IPS DF 6.9 (cell line): ENCODE results near the gene BAZ2A.

Experiments
- DNase-seq: peaks from one replicate; pipeline ENCODE4 v3.0.0-alpha.2; 2013; ENCODE audit warnings: low read depth, low spot score
- H3K27ac ChIP-seq: one replicate; pipeline ENCODE4 v1.5.1; 2013; ENCODE audit warnings: low read length, control low read depth
- H3K27me3 ChIP-seq: 2 replicates; pipeline ENCODE4 v1.6.1; 2013; ENCODE audit warnings: mild to moderate bottlenecking, low read length; ENCODE audit not compliant: control insufficient read depth, insufficient read depth
- H3K36me3 ChIP-seq: 2 replicates; pipeline ENCODE4 v1.6.1; 2013; ENCODE audit warnings: low read length; ENCODE audit not compliant: control insufficient read depth, insufficient read depth
- H3K4me1 ChIP-seq: 2 replicates; pipeline ENCODE4 v1.6.1; 2013; ENCODE audit warnings: low read length; ENCODE audit not compliant: control insufficient read depth, insufficient read depth
- H3K4me3 ChIP-seq: 2 replicates; pipeline ENCODE4 v1.5.1; 2013; ENCODE audit warnings: mild to moderate bottlenecking, low read length
- H3K9me3 ChIP-seq: 2 replicates; pipeline ENCODE4 v1.6.1; 2013; ENCODE audit warnings: low read length, inconsistent platforms; ENCODE audit not compliant: control insufficient read depth, insufficient read depth
- WGBS: extraction: QIAGEN DNeasy Blood & Tissue Kit; methylation state at CpG from one replicate; pipeline ENCODE4 v1.1.7; 2013; ENCODE audit warnings: mixed read lengths, missing lambda C conversion rate; ENCODE audit not compliant: insufficient read length, insufficient coverage; 5-methylcytosine and 5-hydroxymethylcytosine counted together

BAZ2A gene

DNA sequence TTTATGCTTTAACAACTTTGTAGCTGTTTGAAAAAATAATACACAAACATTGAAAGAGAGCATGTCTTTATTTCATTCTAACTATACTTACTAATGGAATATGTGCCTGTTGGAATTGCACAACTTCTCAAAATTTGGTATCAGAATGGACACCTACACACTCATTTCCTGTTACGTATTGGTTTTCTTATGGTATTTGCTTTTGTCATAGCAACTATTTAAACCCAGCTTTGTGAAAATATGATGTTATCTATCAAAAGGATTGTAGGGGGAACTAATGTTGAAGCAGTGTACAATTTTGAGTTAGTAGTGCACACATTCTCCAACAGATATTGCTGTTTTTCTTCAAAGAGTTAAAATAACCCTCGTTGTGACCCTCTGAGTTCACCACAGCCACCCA, 55.9 kb downstream of the BAZ2A start:
- H3K4me3 ChIP-seq = no peak overlapping the region
- no CpG with 5 or more reads among the region's 2 CpGs for WGBS
- no peak overlapping the region for H3K27ac ChIP-seq
- no peaks in the 10 kb centered on the region for H3K4me1 ChIP-seq
- no peaks in the 10 kb centered on the region for H3K27me3 ChIP-seq
- no peaks in the 10 kb centered on the region for H3K9me3 ChIP-seq
- no peaks in the 10 kb centered on the region for H3K36me3 ChIP-seq
- DNase-seq = no peak

DNA sequence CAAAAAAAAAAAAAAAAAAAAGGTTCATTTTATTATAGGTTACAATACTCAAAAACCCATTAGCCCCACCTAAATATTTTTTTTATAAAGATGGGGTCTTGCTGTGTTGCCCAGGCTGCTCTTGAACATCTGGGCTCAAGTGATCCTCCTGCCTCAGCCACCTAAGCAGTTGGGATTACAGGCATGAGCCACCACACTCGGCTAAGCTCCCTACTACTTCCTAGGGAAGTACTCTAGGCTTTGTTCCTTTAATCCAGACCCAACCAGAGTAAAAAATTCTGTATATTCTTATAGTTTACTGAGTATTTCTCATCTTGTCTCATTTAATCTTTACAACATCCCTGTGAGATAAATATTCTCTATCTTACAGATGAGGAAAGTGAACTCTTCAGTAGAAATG, 57.8 kb downstream of the BAZ2A start:
- Histone ChIP-seq H3K27me3 (no peaks in the 10 kb centered on the region), H3K27ac (no peak overlapping the region), H3K4me3 (no peak overlapping the region), H3K4me1 (no peaks in the 10 kb centered on the region), H3K9me3 (no peaks in the 10 kb centered on the region), H3K36me3 (no peaks in the 10 kb centered on the region)
- DNase-seq = no peak
- WGBS = no CpG with 5 or more reads among the region's 1 CpG

DNA sequence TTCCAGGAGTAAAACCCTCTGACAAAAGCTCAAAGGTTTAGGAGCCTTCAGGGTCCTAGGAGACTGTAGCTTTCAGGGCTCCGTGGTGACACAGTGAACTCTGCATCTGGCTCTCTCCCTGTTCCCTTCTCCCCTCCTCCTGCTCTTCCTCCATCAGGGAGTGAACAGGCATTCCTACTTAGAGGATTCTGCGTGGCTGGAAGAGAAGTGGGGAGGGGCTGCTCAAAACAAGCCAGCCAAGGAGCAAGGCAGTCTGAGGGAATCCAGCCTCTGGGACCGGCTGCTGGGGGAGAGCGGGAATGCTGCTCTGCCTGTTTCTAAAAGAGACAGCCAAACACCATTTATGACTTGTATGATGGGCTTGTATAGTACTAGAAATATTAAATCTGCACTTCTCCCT, 59.0 kb downstream of the BAZ2A start:
- Histone ChIP-seq H3K4me3 (no peak overlapping the region), H3K27me3 (no peaks in the 10 kb centered on the region), H3K27ac (no peak overlapping the region), H3K9me3 (no peaks in the 10 kb centered on the region), H3K4me1 (no peaks in the 10 kb centered on the region), H3K36me3 (no peaks in the 10 kb centered on the region)
- WGBS = no CpG with 5 or more reads among the region's 4 CpGs
- DNase-seq = no peak

DNA sequence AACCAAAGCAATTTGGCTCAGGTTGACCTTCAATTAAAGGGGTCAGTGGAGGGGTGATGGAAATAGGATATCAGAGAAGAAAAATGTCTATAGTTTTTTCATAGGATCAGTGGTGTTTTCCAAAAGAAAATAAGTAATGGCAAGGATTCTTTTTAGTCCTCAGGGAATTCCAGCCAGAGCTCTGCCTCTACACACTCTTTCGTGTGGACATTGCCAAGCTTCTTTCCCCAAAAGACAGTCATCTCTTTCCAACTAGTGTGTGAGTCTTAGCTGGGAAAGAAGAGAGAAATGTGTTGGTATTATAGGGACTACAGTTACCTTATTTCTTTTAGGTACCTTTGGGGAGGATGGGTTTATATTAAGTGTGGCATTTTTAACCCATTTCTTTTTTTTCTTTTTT, 62.0 kb downstream of the BAZ2A start:
- no peak overlapping the region for H3K27ac ChIP-seq
- no peaks in the 10 kb centered on the region for H3K4me1 ChIP-seq
- DNase-seq = no peak
- WGBS = no CpG with 5 or more reads among the region's 1 CpG
- H3K4me3 ChIP-seq = no peak overlapping the region
- H3K27me3 ChIP-seq = no peaks in the 10 kb centered on the region
- no peaks in the 10 kb centered on the region for H3K36me3 ChIP-seq
- no peaks in the 10 kb centered on the region for H3K9me3 ChIP-seq

DNA sequence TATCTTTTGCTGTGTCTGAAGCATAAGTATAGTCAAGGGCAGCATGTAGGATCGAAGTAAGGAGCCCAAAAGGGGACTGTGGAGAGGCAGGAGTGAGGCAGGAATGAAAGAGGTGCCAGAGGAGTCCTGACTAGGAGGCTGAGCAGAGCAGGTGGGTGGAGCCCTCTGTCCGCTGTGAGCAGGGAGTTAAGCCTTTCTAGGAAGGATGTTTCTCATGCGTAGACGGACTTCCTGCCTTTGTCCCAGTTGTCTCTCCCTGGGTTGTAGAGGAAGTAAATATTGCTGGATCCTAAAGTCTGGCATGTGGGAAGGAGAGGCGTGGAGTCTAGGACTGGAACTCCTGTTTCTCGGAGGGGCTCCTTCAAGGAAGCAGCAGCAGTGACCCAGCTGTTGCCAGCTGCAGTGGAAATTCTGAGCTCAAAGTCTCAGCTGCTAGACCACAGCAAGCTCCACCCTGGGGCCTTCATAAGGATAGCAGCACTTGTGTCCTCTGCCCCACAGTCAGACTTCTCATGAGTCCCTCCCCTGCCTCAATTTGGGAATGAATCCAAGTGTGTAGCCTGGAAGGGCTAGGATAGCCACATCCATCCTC, 64.5 kb downstream of the BAZ2A start:
- H3K36me3 ChIP-seq = no peaks in the 10 kb centered on the region
- H3K4me3 ChIP-seq = no peak overlapping the region
- H3K4me1 ChIP-seq = no peaks in the 10 kb centered on the region
- H3K27me3 ChIP-seq = no peaks in the 10 kb centered on the region
- H3K9me3 ChIP-seq = no peaks in the 10 kb centered on the region
- H3K27ac ChIP-seq = no peak overlapping the region
- WGBS = no CpG with 5 or more reads among the region's 6 CpGs
- DNase-seq = peak; percentile 5

DNA sequence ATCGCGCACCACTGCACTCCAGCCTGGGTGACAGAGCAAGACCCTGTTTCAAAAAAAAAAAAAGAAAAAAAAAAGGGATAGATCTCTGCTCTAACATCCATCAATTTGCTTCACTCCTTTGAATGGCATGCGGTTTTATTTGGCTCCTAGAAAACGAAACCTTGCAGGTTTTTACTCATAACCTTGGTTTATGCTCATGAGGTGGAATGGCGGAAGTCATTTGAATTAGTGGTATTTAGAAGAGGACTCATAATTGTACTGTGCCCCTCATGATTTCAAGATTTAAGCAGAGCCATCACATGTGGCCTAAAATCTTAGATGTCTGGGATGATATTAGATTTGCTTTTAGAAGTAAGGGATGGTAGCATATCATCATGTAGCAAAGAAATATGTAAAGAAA, 79.1 kb downstream of the BAZ2A start:
- H3K9me3 ChIP-seq = no peaks in the 10 kb centered on the region

DNA sequence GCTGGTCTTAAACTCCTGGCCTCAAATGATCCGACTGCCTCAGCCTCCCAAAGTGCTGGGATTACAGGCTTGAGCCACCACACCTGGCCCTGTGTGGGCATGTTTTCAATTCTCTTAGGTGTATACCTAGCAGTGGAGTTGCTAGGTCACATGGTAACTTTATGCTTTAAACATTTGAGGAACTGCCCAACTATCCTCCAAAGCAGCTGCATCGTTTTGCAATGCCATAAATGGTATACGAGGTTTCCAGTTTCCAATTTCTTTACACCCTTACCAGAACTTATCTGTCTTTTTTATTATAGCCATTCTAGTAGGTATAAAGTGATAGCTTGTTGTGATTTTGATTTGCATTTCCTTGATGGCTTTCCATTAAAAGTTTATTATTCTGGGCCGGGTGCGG, 83.4 kb downstream of the BAZ2A start:
- no peaks in the 10 kb centered on the region; the same call in 1 of the 2 replicates for H3K36me3 ChIP-seq
- DNase-seq = no peak
- no peaks in the 10 kb centered on the region for H3K9me3 ChIP-seq
- H3K4me3 ChIP-seq = no peak overlapping the region
- no peak overlapping the region for H3K27ac ChIP-seq
- no peaks in the 10 kb centered on the region for H3K27me3 ChIP-seq
- WGBS = no CpG with 5 or more reads among the region's 5 CpGs
- H3K4me1 ChIP-seq = no peaks in the 10 kb centered on the region

More for the DNA sequence above, 79.1 kb downstream of the BAZ2A start:
- H3K4me3 ChIP-seq = no peak overlapping the region
- no peak overlapping the region for H3K27ac ChIP-seq
- no peak for DNase-seq
- no CpG with 5 or more reads among the region's 5 CpGs for WGBS
- no peaks in the 10 kb centered on the region for H3K4me1 ChIP-seq
- H3K36me3 ChIP-seq = no peaks in the 10 kb centered on the region
- no peaks in the 10 kb centered on the region for H3K27me3 ChIP-seq
